DMS53 treated with DMSO at 0.1 percent for 48 hours (cell line): ENCODE measurements around the gene DTD1.
"Not testable (repeated sequence)": the region's sequence is repeated elsewhere in the genome, so short reads cannot be mapped to it uniquely, and the experiment has no call there.

ENCODE experiments used
- DNase-seq: peaks from one replicate; lab custom pipeline; 2025; ENCODE audit not compliant: unreplicated experiment; lab: John Stamatoyannopoulos, UW

The DTD1 gene

DNA sequence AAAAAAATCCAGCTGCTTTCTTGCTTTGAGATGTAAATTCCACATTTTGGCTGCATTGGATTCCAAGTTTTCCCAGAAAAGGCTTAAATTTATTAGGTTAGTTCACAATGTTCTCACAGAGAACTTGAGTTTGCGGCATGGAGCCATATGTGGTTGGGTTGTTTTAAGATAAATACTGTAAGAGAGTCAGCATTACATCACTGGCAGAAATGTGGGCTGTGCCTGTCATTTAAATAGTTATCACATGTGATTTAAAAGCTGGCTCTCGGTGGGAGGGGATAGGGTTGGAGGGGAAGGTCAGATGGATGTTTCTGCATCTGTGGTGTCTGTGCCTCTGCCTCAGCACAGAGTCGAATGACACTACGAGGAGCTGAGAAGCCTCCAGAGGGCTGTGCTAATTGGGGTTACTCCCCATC lies 151.9 kb downstream of the DTD1 start:
- DNase-seq: no peak

DNA sequence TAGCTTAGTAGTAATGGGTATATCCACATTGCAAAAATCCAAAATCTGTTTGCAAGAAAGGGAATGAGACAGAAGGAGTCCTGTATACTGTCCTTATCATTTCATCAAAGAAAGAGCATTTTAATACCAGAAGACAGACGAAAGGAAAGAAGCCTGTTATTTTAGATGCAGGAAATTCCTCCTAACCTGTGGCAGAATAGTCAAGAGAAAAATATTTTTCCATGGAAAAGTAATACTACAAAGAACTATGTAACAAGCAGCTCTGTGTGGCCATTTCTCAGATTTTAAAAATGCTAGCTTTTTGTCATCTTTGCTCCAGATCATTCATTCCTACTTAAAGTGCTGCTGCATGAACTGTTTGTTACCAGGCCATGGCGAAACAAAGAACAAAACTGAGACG lies 152.9 kb downstream of the DTD1 start:
- DNase-seq: no peak

DNA sequence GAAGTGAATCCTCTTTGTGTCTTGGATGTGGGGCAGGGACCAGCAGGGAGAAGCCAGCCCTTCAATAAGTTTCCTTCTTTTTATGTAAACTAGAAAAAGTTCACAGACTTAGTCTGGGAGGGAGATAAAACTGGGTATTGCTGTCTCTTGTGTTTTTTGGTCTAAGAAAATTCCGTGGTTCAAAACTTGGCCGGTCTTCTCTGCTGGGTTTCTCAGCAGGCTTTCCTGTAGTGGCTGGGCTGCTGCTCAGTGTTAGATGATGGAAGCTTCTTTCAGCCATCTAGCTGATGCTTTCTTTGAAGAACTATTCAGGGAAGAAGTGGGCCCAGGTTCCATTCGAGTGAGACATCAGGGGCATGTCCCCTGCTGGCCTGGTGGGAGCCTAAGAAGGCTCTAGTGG lies 155.0 kb downstream of the DTD1 start:
- DNase-seq: no peak

DNA sequence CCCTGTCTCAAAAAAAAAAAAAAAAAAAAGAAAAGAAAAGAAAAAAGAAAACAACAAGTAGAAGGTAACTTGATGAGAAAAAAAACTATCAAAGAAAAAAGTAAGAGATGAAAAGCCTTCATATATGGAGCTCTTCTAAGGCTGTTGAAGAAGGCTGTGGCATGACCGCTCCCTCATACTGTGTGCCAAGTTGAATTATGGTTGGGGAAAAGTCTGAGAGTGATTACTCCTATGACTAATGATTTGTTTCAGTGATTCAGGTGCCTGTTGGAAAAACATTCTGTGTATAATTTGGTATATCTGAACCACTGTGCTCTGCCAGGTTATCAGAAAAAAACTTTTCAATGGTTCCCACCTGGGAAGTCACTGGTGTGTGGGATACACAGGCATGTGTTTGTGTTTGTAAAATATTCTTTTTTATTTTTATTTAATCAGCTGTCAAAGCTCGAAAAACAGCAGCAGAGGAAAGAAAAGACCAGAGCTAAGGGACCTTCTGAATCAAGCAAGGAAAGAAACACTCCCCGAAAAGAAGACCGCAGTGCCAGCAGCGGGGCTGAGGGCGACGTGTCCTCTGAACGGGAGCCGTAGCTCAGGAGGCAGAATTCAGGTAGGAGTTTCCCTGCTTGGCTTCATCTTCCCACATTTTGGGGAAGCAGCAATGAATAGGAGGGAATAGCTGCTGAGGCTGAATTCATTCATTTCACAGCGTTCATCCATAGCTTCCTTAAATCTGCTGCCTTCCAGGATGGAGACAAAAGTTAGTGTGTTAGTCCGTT lies 156.0 kb downstream of the DTD1 start:
- no peak for DNase-seq

DNA sequence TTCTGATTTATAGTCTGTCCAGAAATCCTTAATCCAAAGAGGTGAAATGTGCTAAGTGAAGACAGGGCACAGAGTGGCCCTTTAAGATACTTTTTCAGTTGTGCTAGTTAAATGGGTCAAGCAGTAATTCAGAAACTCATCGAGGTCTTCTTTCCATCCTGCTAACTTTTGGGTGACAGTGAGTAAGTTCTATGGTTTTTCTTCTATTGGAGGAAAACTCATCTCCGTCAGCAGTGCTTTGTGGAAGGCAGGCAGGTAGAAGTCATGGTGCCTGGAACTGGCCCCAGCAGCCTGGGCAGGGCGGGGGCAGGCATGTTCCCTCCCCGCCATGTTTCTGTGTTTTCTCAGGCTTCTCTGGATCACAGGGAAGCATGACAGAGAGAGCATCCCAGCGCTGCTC lies 159.2 kb downstream of the DTD1 start:
- no peak for DNase-seq

DNA sequence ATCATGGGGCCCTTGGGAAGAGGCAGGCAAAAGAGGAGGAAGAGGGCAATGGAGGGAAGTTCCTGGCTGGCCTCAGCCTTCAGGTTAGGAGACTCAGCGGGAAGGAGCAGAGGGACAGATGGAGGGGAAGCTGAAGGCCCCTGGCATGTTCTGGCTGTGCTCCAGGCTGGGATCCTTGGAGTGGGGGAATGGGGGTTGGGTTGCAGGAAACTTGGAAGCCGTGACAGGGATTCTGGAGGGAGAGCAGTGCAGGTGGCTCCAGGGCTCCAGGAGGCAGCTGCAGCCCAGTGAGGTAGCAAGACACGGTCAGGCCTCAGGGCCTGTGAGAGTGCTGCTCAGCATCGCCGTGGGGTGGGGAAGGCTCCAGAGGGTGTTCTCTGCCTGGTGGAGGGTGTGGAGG lies 161.1 kb downstream of the DTD1 start:
- no peak for DNase-seq

DNA sequence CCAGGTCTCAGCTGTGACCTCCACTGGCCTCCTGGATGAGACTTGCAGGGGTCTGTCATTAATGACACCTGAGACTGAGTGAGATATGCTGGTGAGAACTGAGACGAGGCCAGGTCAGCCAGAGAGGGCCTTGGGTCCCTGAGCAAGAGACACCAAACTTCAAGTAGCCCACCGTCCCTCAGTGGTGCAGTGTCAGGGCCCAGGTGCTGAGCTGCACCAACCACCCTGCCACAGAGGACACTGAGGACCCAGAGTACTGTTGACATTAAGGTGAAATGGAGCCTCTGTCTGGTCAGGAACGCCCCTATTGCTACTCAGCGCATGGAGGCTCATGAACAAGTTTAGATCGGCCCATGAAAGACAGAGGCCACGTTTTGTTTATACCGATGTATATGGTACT lies 161.7 kb downstream of the DTD1 start:
- DNase-seq: no peak

DNA sequence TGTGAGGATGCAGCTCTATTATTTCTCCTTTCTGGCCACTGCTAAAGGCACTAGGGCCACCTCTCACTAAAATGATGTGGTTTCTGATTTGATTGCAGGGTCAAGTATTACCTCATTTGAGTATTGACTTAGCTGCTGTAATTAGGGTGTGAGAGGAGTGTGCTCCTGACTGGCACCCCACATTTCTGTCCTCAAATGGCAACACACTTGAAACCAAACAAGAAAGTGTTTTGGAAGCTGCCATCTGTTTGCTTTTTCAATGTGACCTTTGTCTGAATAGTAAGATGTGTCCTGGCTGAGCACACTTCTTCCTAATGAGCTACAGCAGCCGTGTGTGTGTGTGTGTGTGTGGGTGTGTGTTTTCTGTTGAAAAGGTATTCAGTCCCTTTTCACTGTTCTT lies 162.9 kb downstream of the DTD1 start:
- DNase-seq: no peak

DNA sequence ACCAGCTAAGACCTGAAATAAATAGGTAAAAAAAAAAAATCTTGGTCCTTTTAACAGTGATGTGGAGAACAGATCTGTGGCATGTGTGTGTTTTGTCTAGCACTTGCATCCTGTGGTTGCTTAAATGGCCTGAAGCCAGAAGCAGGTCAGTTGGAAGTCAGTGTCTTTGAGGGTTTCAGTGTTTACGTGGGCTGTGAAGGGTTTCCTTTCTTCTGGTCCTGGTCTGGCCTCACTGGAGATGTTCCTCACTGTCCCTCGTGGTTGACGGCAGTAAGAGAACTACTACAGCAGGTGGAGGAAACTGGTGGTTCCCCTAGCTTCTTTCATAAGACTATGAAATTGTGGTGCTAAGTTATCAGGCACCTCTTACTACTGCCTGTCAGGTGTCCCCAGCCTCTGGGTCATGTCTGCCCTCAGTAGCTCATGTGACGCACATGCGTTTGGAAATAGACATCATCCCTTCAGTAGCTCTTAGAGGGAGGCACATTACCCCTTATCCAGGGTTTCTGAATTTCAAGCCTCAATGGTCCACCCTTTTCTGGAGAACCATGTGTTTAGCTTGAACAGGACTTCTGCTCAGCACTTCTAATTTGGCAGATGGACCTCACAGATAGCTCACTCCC lies 166.3 kb downstream of the DTD1 start:
- DNase-seq: no peak

DNA sequence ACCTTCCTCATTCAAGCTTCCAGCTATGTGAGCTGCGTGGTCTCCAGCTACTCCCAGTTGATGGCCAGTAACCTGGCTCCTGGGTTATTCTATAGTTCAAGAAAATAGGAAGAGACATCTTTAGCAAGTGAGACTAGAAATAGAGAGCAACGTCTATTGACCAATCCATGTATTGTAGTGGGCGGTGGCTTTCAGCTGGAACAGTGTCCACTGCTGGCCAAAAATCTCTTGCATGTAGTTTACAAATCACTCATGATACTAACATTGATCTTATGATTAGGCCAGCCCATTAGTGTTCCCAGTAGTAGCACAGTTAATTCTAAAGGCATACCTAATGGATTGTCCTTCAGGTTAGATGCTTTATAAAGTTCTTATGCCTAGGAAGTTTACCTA lies 166.8 kb downstream of the DTD1 start:
- DNase-seq: no peak

DNA sequence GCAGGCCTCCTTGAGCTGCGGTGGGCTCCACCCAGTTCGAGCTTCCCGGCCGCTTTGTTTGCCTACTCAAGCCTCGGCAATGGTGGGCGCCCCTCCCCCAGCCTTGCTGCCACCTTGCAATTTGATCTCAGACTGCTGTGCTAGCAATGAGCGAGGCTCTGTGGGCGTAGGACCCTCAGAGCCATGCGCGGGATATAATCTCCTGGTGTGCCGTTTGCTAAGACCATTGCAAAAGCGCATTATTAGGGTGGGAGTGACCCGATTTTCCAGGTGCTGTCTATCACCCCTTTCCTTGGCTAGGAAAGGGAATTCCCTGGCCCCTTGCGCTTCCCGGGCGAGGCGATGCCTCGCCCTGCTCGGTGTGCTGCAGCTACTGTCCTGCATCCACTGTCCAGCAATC lies 173.0 kb downstream of the DTD1 start:
- not testable (repeated sequence) for DNase-seq

DNA sequence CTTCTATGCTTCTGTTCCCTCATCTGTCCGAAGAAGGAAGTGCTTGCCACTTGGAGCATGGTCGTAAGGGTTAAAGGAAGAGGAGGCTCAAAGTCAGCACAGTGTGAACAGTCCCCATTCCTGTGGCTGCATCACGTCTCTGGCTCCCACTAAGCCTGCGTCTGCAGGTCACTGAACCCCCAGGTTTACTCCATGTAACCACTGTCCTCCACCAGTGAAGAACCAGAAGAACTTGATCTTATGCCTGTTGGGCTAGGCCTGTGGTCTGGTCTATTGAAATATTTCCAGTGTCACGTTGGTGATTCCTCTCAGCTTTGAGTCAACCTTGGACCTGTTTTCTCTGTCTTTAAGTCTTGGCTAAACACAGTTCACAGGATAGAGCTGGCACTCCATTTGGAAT lies 179.8 kb downstream of the DTD1 start:
- DNase-seq: no peak

DNA sequence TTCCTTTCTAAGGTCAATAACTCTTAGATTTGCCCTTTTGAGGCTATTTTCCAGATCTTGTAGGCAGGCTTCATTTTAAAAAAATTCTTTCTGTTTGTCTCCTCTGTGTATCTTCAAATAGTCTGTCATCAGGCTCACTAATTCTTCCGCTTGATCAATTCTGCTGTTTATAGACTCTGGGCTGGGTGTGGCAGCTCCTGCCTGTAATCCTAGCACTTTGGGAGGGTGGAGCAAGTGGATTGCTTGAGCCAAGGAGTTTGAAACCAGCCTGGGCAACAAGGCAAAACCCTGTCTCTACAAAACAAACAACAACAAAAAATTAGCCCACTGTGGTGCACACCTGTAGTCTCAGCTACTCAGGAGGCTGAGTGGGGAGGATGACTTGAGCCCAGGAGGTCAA lies 185.7 kb downstream of the DTD1 start:
- no peak for DNase-seq

DNA sequence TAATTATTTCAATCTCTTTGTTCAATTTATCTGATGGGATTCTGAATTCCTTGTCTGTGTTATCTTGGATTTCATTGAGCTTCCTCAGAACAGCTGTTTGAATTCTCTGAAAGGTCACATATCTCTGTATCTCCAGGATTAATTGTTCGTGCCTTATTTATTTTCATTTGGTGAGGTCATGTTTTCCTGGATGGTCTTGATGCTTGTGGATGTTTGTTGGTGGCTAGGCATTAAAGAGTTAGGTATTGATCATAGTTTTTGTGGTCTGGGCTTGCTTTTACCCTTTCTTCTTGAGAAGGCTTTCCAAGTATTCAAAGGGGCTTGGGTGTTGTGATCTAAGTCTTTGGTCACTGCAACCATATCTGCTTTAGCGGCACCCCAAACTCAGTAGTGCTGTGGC lies 186.4 kb downstream of the DTD1 start:
- DNase-seq: no peak

DNA sequence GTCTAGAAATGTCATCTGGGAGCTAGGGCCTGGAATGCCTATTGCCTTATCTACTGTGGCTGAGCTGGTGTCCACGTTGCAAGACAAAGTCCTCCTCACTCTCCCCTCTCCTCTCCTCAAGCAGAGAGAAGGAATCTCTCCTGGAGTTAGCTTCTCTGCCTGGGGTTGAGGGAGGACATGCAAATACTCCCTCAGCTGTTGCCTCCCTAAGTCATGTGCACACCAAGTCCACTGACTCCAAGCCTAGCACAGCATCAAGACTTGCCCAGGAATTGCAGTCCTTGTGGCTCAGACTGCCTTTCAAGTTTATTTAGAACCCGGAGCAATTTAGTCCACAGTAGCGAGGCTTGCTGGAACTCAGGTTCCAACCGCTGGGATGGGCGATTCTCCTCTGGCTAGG lies 187.8 kb downstream of the DTD1 start:
- no peak for DNase-seq

DNA sequence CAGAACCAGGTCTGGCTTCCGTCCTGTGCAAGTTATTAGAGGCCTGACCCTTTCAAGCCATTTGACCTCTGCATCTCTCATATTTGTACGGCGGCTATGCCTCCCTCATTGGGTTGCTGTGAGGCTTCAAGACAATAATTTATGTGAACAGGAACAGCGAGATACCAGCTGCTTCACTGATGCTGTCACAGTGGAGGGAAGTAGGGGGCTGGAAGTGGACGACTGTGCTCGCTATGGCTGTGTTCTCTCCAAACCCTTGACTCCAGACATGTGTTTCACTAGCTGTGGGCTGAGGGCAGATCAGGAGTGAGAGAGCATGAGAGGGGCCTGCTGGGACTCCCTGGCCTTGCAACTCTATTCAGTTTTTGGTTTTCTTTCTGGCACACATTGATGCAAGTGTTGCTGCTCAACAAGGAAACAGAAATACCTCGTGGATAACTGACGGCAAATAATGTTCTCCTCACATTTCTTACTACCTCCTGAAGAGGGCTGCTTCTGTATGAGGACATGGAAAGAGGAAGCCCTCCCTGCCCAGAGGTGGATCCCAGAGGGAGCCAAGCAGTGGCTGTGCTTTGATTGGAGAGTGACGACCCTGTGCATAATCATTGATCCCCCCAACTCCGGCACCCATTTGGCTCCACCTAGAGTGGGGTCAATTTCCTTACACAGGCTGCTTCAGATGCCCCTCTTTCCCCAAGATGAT lies 191.0 kb downstream of the DTD1 start:
- no peak for DNase-seq

DNA sequence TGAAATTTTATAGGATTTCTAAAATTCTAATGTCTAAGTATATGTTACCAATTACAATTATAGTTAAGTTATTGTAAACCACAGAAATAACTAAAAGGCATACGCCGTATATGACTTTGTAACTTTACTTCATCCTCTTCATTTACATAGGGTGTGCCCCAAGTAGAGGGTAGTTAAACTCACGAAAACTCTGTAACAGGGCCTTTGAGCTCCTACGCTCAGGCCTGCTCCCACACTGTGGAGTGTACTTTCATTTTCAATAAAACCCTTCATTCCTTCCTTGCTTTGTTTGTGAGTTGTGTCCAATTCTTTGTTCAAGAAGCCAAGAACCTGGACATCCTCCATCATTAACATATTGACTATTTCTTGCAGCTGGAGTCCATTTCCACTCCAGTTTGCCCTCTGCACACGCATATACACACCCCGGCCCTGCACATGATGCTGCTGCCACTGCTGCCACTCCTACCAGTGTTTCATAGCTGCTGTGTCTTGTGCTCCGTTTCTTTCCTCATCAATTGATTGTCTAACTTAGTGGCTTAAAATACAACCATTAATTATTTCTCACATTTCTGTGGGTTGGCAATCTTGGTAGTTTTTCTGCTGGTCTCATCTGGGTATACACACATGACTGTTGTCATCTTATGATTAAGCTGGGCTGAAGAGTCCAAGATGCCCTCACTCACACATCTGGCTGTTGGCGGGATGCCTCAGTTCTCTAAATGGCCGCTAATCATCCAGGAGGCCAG lies 192.7 kb downstream of the DTD1 start:
- no peak for DNase-seq

DNA sequence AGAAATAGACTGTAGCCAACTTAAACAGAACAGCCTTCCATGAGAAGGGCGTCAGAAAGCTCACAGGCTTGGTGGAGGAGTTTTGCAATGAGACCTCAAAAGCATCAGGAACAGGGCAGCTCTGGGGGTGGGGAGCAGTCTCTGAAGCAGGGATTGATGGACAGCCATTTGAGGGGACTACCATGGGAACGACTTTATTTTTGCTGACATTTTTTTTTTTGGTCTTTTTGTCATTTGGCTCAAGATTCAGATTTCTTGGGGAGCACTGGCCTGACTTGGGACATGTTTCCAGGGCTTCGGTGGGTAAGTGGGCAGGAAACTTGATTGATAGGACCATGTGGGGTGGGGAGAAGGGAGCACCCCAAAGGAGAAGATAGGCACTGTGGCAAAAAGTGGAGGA lies 193.7 kb downstream of the DTD1 start:
- no peak for DNase-seq

DNA sequence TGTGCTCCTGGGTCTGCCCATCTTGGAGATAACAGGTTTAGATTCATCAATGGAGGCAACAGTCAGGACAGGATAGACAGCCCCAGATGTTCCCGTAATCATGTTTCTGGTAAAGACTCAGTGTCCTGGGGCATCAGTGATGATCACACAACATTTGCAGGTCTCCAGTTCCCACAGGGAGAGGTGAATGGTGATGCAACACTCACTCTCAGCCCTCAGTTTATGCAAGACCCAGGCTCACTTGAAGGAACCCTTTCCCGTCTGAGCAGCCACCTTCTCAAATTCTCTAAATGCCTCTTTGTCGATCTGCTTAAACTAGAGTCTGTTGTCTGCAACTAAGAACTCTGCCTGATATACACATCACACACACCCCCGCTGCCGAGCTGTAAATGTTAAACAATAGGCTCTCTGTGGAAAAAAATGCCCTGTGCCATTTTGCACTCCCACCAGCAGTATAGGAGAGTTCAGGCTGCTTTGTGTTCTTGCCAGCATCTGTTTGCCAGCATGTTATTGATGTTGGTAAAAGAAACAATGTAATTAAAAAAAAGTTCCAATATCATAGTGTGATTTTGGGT lies 195.6 kb downstream of the DTD1 start:
- DNase-seq: no peak

DNA sequence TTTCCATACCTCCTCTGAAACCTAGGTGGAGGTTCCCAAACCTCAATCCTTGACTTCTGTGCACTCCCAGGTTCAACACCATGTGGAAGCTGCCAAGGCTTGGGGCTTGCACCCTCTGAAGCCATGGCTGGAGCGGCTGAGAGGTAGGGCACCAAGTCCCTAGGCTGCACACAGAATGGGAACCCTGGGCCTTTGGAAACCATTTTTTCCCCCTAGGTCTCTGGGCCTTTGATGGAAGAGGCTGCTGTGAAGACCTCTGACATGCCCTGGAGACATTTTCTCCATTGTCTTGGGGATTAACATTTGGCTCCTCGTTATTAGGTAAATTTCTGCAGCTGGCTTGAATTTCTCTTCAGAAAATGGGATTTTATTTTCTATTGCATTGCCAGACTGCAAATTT lies 199.2 kb downstream of the DTD1 start:
- not testable (repeated sequence) for DNase-seq

DNA sequence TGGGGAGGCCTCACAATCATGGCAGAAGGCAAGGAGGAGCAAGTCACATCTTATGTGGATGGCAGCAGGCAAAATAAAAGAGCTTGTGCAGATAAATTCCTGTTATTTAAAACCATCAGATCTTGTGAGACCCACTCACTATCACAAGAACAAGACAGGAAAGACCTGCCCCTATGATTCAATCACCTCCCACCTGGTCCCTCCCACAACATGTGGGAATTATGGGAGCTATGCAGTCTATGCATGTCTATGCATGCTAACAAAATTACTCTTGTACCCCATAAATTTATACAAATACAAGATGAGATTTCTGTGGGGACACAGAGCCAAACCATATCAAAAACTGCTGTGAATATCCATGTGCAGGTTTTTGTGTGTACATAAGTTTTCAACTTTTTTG lies 200.2 kb downstream of the DTD1 start:
- DNase-seq: no peak
